ENCODE data around the gene PPRC1. TPM values are rescaled to one million over a fixed set of nuclear protein-coding genes. Genes with fewer than 3 reads are reported as not detected.
A peak's percentile ranks its signal among the peaks of the same experiment; 100 is the strongest.

The PPRC1 gene
- total RNA-seq, 1 experiment from 2014 or later, result 79.4 TPM

DNA sequence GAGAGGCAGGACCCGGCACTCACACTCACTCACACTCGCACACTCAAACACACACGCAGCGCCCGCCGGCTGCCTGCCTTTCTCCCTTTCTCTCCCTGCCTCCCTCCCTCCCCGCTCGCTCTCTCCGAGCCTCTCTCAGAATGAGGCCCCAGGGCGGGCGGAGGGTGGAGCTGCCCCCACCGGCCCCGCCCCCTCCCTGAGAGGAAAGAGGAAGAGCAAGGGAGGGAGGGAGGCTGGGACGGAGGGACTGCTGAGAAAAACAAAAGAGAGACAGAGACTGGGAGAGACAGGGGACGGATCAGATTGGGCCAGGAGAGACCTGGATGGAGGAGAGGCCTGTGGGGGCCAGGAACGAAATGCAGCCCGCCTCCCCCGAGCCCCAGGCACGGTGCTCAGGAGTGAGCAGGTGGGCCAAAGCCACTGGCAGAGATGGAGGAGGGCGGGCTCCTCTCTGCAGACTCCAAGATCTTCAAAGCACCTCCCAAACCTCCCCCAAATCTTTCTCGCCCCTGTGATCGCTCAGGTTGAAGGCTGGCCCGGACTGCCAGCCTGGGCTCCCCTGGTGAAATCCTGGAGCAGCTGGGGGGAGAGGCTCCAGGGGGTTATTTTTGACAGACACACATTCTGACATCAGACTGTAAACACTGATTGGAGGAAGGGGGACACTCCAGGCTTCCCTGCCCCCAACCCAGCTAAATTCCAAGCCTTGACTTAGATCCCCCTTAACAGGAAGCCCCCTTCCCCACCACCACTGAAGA, 17.8 kb upstream of the PPRC1 start (continued):
- TF ChIP-seq, protein P1, sequence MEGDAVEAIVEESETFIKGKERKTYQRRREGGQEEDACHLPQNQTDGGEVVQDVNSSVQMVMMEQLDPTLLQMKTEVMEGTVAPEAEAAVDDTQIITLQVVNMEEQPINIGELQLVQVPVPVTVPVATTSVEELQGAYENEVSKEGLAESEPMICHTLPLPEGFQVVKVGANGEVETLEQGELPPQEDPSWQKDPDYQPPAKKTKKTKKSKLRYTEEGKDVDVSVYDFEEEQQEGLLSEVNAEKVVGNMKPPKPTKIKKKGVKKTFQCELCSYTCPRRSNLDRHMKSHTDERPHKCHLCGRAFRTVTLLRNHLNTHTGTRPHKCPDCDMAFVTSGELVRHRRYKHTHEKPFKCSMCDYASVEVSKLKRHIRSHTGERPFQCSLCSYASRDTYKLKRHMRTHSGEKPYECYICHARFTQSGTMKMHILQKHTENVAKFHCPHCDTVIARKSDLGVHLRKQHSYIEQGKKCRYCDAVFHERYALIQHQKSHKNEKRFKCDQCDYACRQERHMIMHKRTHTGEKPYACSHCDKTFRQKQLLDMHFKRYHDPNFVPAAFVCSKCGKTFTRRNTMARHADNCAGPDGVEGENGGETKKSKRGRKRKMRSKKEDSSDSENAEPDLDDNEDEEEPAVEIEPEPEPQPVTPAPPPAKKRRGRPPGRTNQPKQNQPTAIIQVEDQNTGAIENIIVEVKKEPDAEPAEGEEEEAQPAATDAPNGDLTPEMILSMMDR (IDR thresholded peaks at IDR 0.05), result no peak
- TF ChIP-seq, protein P2, sequence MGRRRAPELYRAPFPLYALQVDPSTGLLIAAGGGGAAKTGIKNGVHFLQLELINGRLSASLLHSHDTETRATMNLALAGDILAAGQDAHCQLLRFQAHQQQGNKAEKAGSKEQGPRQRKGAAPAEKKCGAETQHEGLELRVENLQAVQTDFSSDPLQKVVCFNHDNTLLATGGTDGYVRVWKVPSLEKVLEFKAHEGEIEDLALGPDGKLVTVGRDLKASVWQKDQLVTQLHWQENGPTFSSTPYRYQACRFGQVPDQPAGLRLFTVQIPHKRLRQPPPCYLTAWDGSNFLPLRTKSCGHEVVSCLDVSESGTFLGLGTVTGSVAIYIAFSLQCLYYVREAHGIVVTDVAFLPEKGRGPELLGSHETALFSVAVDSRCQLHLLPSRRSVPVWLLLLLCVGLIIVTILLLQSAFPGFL (CRISPR knock-in tag; IDR thresholded peaks at IDR 0.05; ENCODE audit: borderline replicate concordance), result no peak
- no peak for TF ChIP-seq TCF7 (CRISPR knock-in tag; IDR thresholded peaks at IDR 0.05; ENCODE audit: low read depth)
- TF ChIP-seq ZNF281 (CRISPR knock-in tag; IDR thresholded peaks at IDR 0.05), result no peak
- TF ChIP-seq TEAD1 (CRISPR knock-in tag; IDR thresholded peaks at IDR 0.05), result peak; percentile 72; the same call in 1 of the 2 replicates
- TF ChIP-seq, protein P3, sequence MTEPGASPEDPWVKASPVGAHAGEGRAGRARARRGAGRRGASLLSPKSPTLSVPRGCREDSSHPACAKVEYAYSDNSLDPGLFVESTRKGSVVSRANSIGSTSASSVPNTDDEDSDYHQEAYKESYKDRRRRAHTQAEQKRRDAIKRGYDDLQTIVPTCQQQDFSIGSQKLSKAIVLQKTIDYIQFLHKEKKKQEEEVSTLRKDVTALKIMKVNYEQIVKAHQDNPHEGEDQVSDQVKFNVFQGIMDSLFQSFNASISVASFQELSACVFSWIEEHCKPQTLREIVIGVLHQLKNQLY (CRISPR knock-in tag; IDR thresholded peaks at IDR 0.05), result no peak
- no peak for TF ChIP-seq IRF2 (CRISPR knock-in tag; IDR thresholded peaks at IDR 0.05; ENCODE audit: borderline replicate concordance, low read depth)
- peak; percentile 73; the same call in 1 of the 2 replicates for TF ChIP-seq ARID4B (CRISPR knock-in tag; IDR thresholded peaks at IDR 0.05; ENCODE audit: borderline replicate concordance)
- TF ChIP-seq, protein P4, sequence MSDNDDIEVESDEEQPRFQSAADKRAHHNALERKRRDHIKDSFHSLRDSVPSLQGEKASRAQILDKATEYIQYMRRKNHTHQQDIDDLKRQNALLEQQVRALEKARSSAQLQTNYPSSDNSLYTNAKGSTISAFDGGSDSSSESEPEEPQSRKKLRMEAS (CRISPR knock-in tag; IDR thresholded peaks at IDR 0.05), result peak; percentile 57; the same call in 1 of the 2 replicates
- 0 out of 2 replicates have a peak, but pooled peaks have one; percentile 21 for TF ChIP-seq FOXP4 (CRISPR knock-in tag; IDR thresholded peaks at IDR 0.05)
- 0 out of 2 replicates have a peak, but pooled peaks have one; percentile 42 for TF ChIP-seq FOXP1 (CRISPR knock-in tag; IDR thresholded peaks at IDR 0.05; ENCODE audit: borderline replicate concordance)
- TF ChIP-seq, protein P5, sequence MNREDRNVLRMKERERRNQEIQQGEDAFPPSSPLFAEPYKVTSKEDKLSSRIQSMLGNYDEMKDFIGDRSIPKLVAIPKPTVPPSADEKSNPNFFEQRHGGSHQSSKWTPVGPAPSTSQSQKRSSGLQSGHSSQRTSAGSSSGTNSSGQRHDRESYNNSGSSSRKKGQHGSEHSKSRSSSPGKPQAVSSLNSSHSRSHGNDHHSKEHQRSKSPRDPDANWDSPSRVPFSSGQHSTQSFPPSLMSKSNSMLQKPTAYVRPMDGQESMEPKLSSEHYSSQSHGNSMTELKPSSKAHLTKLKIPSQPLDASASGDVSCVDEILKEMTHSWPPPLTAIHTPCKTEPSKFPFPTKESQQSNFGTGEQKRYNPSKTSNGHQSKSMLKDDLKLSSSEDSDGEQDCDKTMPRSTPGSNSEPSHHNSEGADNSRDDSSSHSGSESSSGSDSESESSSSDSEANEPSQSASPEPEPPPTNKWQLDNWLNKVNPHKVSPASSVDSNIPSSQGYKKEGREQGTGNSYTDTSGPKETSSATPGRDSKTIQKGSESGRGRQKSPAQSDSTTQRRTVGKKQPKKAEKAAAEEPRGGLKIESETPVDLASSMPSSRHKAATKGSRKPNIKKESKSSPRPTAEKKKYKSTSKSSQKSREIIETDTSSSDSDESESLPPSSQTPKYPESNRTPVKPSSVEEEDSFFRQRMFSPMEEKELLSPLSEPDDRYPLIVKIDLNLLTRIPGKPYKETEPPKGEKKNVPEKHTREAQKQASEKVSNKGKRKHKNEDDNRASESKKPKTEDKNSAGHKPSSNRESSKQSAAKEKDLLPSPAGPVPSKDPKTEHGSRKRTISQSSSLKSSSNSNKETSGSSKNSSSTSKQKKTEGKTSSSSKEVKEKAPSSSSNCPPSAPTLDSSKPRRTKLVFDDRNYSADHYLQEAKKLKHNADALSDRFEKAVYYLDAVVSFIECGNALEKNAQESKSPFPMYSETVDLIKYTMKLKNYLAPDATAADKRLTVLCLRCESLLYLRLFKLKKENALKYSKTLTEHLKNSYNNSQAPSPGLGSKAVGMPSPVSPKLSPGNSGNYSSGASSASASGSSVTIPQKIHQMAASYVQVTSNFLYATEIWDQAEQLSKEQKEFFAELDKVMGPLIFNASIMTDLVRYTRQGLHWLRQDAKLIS (CRISPR knock-in tag; IDR thresholded peaks at IDR 0.05; ENCODE audit: borderline replicate concordance), result no peak; the same call in 1 of the 2 replicates
- TF ChIP-seq PRRX2 (CRISPR knock-in tag; IDR thresholded peaks at IDR 0.05), result no peak
- no peak for TF ChIP-seq MYBL2 (CRISPR knock-in tag; IDR thresholded peaks at IDR 0.05)
- no peak for TF ChIP-seq MXD4 (CRISPR knock-in tag; IDR thresholded peaks at IDR 0.05; ENCODE audit: borderline replicate concordance)

All from WTC11 (cell line).